ENCODE results near the gene TUBB. TPM values are rescaled to one million over a fixed set of nuclear protein-coding genes. Genes with fewer than 3 reads are reported as not detected.
"Not testable (repeated sequence)": the region's sequence is repeated elsewhere in the genome, so short reads cannot be mapped to it uniquely, and the experiment has no call there.

Gene TUBB
- total and polyA plus RNA-seq, 10 donors = 109 to 344 (median 243) TPM

DNA sequence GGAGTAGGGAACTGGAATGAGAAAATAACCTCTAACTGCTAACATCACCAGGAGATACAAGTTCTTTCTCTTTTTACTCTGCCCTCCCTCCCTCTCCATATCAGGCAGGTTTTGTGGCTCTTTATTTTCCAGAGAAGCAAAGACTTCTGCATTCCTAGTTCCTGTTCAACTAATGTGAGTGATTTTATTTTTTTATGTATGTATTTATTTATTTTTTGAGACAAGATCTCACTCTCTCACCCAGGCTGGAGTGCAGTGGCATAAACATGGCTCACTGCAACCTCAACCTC, 30.2 kb downstream of the TUBB start:
- Histone ChIP-seq H3K9me3 (no peaks in the 10 kb centered on the region), H3K36me3 (no peaks in the 10 kb centered on the region), H3K4me3 (no peak overlapping the region), H3K27me3 (replicated peaks in 1 of 7) (no peaks in the 10 kb centered on the region), H3K4me1 (peaks cover 5 to 53% (median 12%) of the 10 kb centered on the region in 6 donors), H3K27ac (peak overlapping the region in 3 of 8 donors; percentile 47 to 68 (median 68))
- TF ChIP-seq, protein P1, sequence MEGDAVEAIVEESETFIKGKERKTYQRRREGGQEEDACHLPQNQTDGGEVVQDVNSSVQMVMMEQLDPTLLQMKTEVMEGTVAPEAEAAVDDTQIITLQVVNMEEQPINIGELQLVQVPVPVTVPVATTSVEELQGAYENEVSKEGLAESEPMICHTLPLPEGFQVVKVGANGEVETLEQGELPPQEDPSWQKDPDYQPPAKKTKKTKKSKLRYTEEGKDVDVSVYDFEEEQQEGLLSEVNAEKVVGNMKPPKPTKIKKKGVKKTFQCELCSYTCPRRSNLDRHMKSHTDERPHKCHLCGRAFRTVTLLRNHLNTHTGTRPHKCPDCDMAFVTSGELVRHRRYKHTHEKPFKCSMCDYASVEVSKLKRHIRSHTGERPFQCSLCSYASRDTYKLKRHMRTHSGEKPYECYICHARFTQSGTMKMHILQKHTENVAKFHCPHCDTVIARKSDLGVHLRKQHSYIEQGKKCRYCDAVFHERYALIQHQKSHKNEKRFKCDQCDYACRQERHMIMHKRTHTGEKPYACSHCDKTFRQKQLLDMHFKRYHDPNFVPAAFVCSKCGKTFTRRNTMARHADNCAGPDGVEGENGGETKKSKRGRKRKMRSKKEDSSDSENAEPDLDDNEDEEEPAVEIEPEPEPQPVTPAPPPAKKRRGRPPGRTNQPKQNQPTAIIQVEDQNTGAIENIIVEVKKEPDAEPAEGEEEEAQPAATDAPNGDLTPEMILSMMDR (IDR thresholded peaks at IDR 0.05 in 8 of 11, conservative IDR thresholded peaks at IDR 0.05 in 3 of 11) = no peak
- TF ChIP-seq POLR2A (IDR thresholded peaks at IDR 0.05) (no peak), POLR2AphosphoS5 (IDR thresholded peaks at IDR 0.05) (no peak)
- DNase-seq = no peak
- intact Hi-C loops (cut with DNase I; ENCODE audit: low total_unique reads) = no loop called here

- Histone ChIP-seq H3K4me1 (peaks cover 5 to 55% (median 11%) of the 10 kb centered on the region in 6 donors), H3K9me3 (no peaks in the 10 kb centered on the region), H3K27me3 (replicated peaks in 1 of 7) (no peaks in the 10 kb centered on the region), H3K4me3 (no peak overlapping the region), H3K27ac (peak overlapping the region; percentile 45 to 68 (median 56)), H3K36me3 (no peaks in the 10 kb centered on the region)
- TF ChIP-seq POLR2AphosphoS5 (IDR thresholded peaks at IDR 0.05) (peak in 2 of 3 donors; percentile 53 to 69), POLR2A (IDR thresholded peaks at IDR 0.05) (no peak)
- TF ChIP-seq, protein P1 (IDR thresholded peaks at IDR 0.05 in 8 of 11, conservative IDR thresholded peaks at IDR 0.05 in 3 of 11) = no peak
- intact Hi-C loops (cut with DNase I; ENCODE audit: low total_unique reads) = no loop called here
- 43 to 66% (median 54%) methylated on average over 12 of the region's 12 CpGs for WGBS, 5 donors
- peak; percentile 82 for DNase-seq
Observed at GRCh38 chr6:30752157-30752927, 32.2 kb downstream of the TUBB start.

DNA sequence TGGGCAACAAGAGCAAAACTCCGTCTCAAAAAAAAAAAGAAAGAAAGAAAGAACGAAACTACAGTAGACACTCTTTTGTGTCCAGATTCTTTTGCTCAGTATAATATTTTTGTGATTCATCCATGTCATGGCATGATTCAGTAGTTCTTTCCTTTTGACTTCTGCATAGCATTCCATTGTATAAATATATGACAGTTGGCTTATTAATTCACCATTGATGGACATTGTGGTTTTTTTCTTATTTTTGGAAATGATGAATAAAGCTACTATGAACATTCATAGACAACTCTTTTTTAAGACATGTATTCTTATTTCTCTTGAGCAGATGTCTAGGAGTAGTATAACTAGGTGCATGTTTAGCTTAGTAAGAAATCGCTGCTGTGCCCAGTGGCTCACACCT, 34.5 kb downstream of the TUBB start:
- no peak overlapping the region for H3K27ac ChIP-seq
- H3K4me1 ChIP-seq = peaks cover 0 to 55% (median 14%) of the 10 kb centered on the region in 6 donors
- no peak for TF ChIP-seq POLR2AphosphoS5 (IDR thresholded peaks at IDR 0.05)
- TF ChIP-seq POLR2A (IDR thresholded peaks at IDR 0.05) = no peak
- TF ChIP-seq, protein P1 (IDR thresholded peaks at IDR 0.05 in 8 of 11, conservative IDR thresholded peaks at IDR 0.05 in 3 of 11) = no peak
- no peaks in the 10 kb centered on the region for H3K9me3 ChIP-seq
- WGBS, 5 donors = 88 to 95% (median 92%) methylated on average over 3 of the region's 3 CpGs
- intact Hi-C loops (cut with DNase I; ENCODE audit: low total_unique reads) = no loop called here
- no peak overlapping the region for H3K4me3 ChIP-seq
- DNase-seq = no peak
- H3K36me3 ChIP-seq = no peaks in the 10 kb centered on the region
- H3K27me3 ChIP-seq (replicated peaks in 1 of 7) = no peaks in the 10 kb centered on the region

- H3K27me3 ChIP-seq (replicated peaks in 1 of 7); DNase-seq; intact Hi-C loops (cut with DNase I; ENCODE audit: low total_unique reads); H3K9me3 ChIP-seq; H3K36me3 ChIP-seq; H3K4me3 ChIP-seq; H3K27ac ChIP-seq: not testable (repeated sequence)
- peaks cover 0 to 63% (median 19%) of the 10 kb centered on the region in 6 donors for H3K4me1 ChIP-seq
- WGBS, 5 donors = 89 to 98% (median 94%) methylated on average over 7 of the region's 7 CpGs
Observed at GRCh38 chr6:30756405-30757003, 36.4 kb downstream of the TUBB start.
